Measurements from ENCODE around the gene CCDC80.
A peak's percentile ranks its signal among the peaks of the same experiment; 100 is the strongest.

The CCDC80 gene

GRCh38 chr3:112560721-112561483 lies 80.0 kb downstream of the CCDC80 start:
- DNase-seq (ENCODE audit: low read depth): peak; percentile 33
- TF ChIP-seq CTCF (IDR thresholded peaks at IDR 0.05; ENCODE audit: control insufficient read depth, insufficient read depth, low read depth, low read length, missing control alignments): no peak

GRCh38 chr3:112560307-112560706 lies 80.6 kb downstream of the CCDC80 start:
- no peak for DNase-seq (ENCODE audit: low read depth)
- H3K4me3 ChIP-seq (ENCODE audit: control insufficient read depth, low read depth, low read length): peak overlapping the region; percentile 97
- TF ChIP-seq CTCF (IDR thresholded peaks at IDR 0.05; ENCODE audit: control insufficient read depth, insufficient read depth, low read depth, low read length, missing control alignments): no peak

More at GRCh38 chr3:112560721-112561483, 80.0 kb downstream of the CCDC80 start:
- peak overlapping the region; percentile 97 for H3K4me3 ChIP-seq (ENCODE audit: control insufficient read depth, low read depth, low read length)

GRCh38 chr3:112557976-112558375 lies 83.0 kb downstream of the CCDC80 start:
- no peak overlapping the region for H3K4me3 ChIP-seq (ENCODE audit: control insufficient read depth, low read depth, low read length)
- TF ChIP-seq CTCF (IDR thresholded peaks at IDR 0.05; ENCODE audit: control insufficient read depth, insufficient read depth, low read depth, low read length, missing control alignments): no peak
- DNase-seq (ENCODE audit: low read depth): no peak

- TF ChIP-seq CTCF (IDR thresholded peaks at IDR 0.05; ENCODE audit: control insufficient read depth, insufficient read depth, low read depth, low read length, missing control alignments): no peak
- DNase-seq (ENCODE audit: low read depth): no peak
- H3K4me3 ChIP-seq (ENCODE audit: control insufficient read depth, low read depth, low read length): no peak overlapping the region
These were observed 85.3 kb downstream of the CCDC80 start for GRCh38 chr3:112555535-112556170.

- DNase-seq (ENCODE audit: low read depth): no peak
- no peak for TF ChIP-seq CTCF (IDR thresholded peaks at IDR 0.05; ENCODE audit: control insufficient read depth, insufficient read depth, low read depth, low read length, missing control alignments)
These were observed 90.1 kb downstream of the CCDC80 start for GRCh38 chr3:112550859-112551258.

More at GRCh38 chr3:112550859-112551258, 90.1 kb downstream of the CCDC80 start:
- no peak overlapping the region for H3K4me3 ChIP-seq (ENCODE audit: control insufficient read depth, low read depth, low read length)
